GM21786 (cell line): ENCODE results near the gene PHF21B.

Source experiments
- ATAC-seq: cut with Tn5 transposase; IDR thresholded peaks from one replicate; pipeline ENCODE4 v1.9.1; 2021; ENCODE audit not compliant: unreplicated experiment

Gene PHF21B

DNA sequence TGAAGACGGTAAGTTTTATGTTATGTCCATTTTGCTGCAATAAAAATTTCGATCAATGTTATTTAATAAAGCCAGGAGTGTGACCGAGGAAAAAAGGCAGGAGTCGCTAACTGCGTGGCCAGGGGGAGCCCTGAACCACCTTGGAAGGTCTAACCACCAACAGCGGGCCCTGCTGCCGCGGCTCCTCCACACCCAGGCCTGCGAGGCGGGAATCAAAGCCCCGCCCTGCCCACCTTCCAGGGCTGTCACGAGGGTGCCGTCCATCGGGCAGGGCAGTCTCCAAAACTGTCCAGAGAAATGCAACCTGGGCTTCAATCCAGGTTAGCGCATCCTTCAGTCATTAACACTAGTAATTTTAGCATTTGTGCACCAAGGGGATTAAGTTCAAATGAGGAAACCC, 19.0 kb downstream of the PHF21B start:
- ATAC-seq: no peak

DNA sequence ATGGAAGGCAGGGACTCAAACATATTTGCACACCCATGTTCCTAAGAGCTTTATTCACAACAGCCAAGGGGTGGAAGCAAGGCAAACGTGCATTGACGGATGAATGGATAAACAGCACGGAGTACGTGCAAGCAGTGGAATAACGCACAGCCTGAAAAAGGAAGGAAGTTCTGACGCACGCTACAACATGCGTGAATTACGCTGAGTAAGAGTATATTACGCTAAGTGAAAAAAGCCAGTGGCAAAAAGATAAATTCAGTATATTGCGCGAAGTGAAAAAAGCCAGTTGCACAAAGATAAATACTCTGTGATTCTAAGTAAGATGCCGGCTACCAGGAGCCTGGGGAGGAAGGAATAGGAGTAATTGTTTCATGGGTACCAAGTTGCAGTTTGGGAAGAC, 19.5 kb downstream of the PHF21B start:
- ATAC-seq: no peak

DNA sequence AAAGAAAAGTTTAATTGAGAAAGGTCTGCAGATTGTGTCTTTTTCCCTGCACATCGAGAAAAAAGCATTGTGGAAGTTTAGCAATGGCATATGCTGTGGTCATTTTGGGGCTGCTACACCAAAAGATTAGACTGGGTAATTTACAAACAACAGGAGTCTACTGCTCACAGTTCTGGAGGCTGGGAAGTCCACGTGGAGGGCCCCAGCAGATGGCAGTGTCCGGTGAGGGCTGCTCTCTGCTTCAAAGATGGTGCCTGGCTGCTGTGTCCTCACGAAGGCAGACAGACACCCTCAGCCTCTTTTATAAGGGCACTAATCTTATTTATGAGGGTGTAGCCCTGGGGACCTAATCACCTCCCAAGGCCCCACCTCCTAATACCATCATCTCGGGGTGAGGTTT, 21.1 kb downstream of the PHF21B start:
- ATAC-seq: no peak

DNA sequence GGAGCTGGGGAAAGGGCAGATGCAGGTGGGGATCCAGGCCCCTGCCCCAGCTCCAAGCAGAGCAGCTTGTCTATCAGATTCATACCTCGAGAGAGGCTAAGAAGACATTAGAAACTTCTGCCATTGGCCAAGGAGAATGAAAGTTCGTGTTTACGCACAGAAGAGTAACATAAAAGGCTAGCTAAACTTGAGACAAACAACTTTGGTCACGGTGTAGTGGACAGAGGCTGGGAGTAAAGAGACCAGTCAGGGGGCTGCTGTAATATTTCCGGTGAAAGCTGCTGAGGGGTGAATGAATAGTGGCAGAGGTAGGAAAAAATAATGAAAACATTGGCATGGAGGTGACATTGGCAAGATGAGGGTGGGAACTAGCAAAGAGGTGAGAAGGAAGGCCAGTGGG, 22.9 kb downstream of the PHF21B start:
- ATAC-seq: no peak

DNA sequence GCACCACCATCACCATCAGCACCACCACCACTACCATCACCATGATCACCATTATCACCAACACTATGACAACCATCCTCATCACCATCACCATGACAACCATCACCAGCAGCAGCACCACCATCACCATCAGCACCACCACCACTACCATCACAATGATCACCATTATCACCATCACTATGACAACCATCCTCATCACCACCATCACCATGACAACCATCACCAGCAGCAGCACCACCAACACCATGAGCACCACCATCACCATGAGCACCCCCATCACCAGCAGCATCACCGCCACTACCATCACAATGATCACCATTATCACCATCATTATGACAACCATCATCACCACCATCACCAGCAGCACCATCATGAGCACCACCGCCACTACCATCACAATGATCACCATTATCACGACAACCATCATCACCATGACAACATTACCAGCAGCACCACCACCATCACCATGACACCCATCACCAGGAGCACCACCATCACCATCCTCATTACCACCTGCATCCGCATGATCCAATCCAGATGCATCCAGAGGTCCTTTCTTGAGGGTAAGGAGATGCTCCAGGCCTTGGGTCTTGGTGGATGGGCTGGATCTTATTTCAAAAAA, 23.8 kb downstream of the PHF21B start:
- ATAC-seq: no peak

DNA sequence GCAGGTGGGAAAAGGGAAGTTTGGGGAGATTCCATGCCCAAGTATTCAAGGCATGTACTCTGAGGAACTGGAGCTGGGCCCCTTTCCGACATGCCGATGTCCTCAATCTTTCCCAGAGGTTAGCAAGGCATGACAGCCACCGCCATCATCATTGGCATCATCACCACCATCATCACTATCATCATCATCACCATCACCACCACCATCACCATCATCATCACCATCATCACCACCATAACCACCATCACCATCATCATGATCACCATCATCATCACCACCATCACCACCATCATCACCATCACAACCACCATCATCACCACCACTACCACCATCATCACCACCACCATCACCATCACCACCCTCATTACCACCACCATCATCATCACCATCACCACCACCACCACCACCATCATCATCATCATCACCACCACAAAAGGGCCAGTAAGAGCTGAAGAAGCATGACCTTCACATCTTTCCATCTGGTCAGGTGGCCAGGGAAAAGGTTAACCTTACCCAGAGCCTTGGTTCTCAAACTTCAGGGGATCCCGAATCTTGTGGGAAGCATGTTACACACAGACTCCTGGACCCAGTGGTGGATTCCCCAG, 25.8 kb downstream of the PHF21B start:
- no peak for ATAC-seq

DNA sequence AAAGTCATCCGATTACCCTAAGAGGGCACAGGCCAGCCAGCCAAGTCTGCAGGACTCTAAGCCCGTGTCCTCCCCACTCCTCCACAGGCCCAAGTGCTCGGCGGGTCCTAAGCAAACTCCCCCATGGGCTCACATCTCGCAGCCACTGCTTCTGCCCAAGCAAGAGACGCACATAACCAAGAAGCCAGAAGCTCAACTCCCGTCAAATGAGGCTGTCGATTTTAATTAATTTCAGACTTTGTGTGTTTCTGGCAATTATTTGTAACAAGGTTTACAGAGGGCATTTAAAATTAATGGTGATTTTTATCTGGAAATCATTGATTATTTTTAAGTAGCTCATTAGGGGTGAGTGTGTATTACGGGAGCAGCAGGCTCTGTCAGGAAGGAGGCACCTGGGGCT, 27.4 kb downstream of the PHF21B start:
- ATAC-seq: no peak

DNA sequence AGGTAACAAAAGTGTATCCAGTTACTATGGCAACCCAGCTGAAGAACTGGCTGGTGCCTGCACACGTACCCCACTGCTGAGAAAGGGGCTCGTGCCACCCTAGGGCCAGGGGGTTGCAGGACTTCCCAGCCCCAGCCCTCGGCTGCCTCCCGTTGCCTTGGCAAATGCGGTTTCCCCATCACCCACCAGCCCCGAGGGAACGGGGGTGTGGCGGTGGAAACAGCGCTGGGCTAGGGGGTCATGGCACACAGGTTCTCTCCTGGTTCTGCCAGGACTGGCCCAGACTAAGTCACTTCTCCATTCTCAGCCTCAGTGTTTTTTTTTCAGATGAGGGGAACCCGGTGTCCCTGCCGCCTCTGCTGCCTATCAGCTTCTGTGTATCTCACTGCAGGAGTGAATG, 27.9 kb downstream of the PHF21B start:
- no peak for ATAC-seq

DNA sequence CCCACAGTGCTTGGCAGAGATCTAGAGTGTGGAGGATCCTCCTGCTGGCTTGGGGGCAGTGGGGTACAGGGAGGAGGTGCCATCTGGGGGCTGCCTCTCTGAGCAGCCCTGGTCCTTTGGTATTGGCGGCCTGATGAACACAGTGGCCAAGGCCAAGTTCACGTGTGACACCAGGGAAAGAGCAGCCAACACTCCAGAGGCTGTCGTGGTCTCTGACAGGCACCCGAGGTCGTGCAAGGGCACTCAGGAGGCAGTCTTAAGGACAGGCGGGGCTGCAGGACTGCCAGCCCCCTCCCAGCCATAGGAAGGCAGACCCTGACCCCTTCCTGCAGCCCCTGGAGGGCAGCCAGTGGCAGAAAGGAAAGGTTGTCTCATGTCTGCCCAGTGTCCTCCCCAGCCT, 30.7 kb downstream of the PHF21B start:
- no peak for ATAC-seq

DNA sequence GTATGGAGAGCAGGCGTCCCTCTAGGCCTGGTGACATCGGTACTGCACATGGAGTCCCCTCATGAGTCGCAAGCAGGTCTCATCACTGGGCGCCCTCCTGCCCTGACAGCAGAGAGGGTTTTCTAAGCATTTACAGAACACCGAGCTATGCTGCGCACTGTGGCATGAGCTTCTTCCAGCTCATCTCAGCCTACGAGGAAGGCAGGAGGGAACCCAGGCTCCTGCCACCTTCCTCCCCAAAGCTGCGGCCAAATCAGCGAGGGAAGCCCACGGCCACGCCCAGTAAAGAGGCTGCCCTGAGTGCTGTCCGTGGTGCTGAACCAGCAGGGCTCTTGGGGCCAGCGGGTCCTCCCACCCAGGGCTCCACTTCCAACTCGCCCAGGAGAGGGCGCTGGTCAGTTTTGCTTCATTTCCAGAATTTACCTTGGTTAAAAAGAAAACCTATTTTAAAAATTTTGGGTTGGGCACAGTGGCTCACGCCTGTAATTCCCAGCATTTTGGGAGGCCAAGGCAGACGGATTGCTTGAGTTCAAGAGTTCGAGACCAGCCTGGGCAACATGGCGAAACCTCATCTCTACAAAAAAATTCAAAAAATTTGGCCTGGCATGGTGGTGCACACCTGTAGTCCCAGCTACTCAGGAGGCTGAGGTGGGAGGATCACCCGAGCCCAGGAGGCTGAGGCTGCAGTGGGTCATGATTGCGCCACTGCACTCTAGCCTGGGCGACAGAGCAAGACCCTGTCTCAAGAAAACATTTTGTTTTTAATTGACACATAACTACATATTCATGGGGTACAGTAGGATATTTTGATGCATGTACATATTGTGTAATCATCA, 34.2 kb downstream of the PHF21B start:
- no peak for ATAC-seq

DNA sequence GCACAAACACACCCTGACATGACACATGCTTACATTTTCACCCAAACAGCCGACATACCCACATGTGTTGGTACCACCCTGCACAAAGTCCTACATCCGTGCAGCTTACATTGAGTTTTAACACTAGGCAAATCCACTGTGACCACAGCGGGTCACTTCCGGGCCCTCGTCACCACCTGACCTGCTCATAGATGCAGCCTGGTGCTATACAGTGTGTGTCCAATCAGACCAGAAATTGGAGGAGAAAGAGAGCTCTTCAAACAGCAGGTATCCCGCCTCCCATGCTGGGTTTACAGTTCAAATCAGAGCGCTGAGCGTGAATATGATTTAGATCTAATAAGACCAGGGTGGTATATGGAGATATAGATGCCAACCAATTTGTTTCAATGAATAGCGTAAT, 35.4 kb downstream of the PHF21B start:
- ATAC-seq: no peak

DNA sequence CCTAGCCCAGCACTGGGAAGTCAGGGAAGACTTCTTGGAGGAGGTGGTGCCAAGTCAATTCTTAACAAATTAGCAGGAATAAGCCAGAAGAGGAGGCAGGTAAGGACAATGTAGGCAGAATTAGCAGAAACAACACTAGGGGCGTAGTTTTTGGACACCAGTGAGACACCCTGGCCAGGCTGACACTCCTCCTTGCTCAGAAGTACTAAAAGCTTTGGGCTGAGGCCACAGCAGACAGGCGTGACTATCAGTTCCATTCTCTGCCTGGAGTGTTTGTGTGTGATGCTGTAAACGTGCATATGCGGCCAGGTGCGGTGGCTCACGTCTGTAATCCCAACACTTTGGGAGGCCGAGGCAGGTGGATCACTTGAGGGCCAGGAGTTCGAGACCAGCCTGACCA, 36.0 kb downstream of the PHF21B start:
- no peak for ATAC-seq

DNA sequence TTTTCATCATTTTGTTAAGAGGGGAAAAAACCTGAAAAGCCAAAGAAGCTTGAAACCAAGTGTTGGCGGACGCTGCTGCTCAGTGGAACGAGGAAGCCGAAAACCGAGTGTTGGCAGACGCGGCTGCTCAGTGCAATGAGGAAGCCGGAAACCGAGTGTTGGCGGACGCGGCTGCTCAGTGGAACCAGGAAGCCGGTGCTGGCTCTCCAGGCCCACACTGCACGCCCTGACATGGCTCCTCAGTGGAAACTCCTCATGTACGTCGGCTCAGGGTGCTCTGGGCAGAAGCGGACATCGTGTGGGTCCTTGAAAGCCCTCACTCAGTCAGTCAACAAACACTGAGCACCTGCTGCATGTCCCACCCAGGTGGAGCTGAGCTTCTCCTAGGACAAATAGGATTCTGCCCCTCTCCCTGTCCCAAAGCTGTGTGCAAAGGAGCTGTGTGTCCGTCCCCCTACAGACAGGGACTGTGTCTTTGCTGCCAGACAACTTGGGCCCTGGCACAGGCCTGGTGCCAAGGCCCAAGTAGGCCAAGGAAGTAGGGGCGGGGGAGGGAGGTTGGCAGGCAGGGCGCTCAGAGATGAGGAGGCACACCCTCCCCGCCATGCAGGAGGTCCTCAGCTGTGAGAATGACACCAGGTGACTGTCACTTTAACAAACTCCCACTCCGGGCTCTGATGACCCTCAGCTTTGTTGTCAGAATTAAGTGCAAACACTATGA, 37.3 kb downstream of the PHF21B start:
- no peak for ATAC-seq

DNA sequence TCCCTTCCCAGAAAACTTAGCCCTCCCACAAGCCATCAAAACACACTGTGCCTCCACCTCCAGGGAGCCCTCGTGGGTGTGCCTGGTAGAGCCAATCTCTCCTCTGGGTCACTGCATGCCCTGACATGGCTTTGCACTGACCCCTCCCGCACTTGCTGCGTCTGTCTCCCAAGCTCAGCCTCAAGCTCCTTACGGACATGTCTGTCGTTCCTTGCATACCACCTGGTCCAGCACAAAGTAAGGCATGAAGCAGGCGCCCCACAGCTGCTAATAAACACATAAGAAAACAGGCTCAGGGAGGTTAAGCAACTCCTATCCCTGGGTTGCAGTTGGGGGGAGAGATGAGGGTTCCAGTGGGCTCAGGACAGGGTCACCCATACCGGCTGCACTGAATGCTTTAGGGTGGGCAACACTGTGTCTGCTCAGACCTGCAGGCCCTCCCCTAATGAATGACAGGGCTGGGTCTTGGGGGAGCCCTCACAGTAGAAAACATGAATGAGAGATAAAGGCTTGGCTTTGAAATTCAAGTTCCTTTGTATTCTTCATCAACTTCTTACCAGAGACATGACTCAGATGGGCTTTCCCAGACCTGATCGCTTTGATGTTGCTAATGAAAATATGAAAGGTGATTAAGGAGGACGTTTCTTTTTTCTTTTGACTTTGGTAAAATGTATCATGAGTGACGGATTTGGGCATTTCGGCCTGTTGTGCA, 38.0 kb downstream of the PHF21B start:
- no peak for ATAC-seq

DNA sequence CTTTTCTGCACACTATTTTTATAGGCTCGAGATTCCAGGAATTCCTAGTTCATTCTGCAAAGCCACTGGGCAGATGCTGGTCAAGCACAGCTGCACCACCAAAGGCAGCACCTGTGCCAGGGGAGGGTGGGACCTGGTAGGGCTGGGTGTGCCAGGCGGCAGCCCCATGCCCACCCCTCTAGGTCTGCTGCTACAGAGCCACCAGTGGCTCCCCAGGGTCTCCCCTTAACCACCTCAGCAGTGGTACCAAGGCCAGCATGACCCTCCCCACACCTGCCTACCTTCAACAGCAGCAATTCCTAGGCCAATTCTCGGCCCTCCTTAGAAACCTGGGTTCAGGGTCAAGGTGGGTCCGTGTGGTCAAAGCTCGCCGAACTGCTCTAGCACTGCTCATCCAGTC, 39.5 kb downstream of the PHF21B start:
- ATAC-seq: no peak

DNA sequence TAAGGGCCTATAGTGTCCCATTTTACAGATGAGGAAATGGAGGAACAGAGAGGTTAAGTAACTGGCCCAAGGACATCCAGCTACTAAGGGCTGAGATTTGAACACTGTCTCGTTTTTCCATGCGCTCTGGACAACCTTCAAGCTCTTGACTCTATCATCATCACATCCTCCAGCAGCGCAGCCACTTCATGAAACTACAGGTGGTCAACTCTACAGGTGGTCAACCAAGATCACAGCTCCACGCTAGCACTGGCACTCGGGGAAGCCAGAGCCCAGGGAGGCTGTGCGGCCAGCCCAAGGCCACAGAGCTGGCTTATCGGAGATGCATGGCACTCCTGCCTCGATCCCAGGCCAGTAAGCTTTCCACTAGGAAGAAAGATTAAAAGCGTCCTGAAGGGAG, 40.0 kb downstream of the PHF21B start:
- ATAC-seq: no peak

DNA sequence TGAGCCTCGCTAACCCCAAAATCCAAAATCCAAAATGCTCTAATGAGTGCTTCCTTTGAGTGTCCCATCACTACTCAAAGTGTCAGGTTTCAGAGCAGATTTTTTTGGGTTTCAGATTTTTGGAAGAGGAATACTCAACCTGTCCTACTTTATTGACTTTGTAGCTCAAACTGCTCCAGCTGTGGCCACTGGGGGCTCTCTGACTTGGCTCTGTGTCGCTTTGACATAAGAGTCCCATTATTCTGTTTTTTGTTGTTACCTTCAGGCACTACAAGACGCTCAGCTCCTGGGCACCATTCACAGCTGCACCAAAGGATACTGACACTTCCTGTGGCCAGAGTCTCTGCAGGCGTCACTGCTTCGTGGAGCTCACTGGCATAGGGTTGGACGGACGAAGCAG, 41.1 kb downstream of the PHF21B start:
- ATAC-seq: no peak

DNA sequence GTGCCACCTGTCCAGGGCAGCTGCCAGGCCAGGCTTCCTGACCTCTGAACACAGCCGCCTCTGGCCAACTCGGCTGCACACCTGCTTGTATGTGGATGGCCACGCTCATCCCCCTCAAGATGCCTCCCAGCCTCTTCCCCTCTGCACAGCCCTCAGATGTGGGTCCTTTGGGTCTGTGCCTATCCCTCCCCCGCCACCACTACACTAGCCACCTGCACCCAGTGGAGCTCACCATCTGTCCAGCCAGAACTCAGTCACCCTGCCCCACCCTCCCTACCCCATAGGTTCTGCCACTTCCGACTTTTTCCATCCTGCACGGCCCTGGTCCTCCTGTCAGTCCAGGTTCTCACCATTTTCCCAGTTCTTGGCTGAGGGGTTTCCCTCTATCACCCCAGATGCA, 44.6 kb downstream of the PHF21B start:
- no peak for ATAC-seq

DNA sequence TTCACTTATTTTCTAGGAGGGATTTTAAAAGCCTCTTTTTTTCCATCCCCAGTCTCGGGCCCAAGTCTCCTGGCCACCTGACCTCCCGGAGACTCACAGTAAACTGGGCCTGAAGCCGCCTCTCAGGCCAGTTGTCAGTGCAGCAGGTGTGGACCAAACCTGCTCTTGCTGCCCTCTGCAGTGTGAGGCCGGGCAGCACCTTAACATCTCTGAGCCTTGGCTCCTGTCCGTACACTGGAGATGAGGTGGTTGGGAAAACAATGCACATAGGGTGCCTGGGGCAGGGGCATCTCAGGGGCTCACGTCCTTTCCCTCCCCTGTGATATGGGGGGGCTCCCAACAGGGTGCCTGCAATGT, 45.1 kb downstream of the PHF21B start:
- no peak for ATAC-seq

DNA sequence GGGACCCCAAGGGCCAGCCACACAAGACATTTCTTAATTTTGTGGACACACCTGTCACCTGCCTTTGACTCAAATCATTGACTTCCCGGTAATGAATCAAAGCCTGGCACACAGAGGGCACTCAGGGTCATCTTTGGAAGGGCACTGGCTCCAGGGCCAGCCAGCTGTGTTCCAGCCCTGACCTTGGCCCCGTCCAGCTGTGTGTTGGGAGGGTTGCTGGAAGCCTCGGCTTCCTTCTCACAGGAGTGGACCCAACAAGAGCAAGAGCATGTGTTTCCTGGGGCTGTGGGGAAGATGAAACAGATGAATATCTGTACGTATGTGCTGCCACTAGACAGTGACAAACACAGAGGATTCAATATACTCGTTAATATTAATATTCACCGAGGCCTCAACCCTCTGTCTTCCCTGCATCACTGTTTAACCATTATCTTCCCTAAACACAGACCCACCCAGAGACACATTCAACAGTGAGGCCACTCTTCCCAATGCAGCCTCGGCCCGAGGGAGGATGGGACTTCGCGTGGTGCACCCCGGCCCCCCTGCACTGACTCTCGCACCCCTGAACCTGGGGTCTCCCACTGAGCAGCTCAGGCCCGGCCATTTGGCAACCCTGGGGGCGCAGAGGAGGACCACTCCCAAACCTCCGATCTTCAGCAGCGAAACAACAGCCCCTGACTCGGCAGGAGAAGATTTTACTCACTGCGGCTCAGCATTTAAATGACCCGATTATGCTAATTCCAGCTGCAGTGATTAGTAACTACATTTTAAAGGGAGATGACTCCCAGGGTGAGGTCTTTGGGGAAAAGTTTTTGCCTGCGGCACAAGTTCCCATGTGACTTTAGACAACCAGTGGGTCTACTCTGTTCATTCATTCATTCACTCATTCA, 45.7 kb downstream of the PHF21B start:
- no peak for ATAC-seq
